Glutamatergic neuron (in vitro differentiated cells): ENCODE measurements around the gene ZNHIT2. TPM values are rescaled to one million over a fixed set of nuclear protein-coding genes. Genes with fewer than 3 reads are reported as not detected.

Experiments
- DNase-seq: peaks from one replicate; pipeline ENCODE4 v3.0.0; 2022
- H3K27ac Mint-ChIP-seq: one replicate; pipeline ENCODE4 v1.8.0; 2020; ENCODE audit warnings: mild to moderate bottlenecking, mixed read lengths, inconsistent platforms; ENCODE audit not compliant: unreplicated experiment
- H3K27me3 Mint-ChIP-seq: one replicate; pipeline ENCODE4 v1.8.0; 2020; ENCODE audit warnings: mild to moderate bottlenecking, moderate library complexity, mixed read lengths, inconsistent platforms; ENCODE audit not compliant: unreplicated experiment
- H3K36me3 Mint-ChIP-seq: one replicate; pipeline ENCODE4 v1.8.0; 2020; ENCODE audit warnings: mild to moderate bottlenecking, mixed read lengths, inconsistent platforms; ENCODE audit not compliant: unreplicated experiment
- H3K4me1 Mint-ChIP-seq: one replicate; pipeline ENCODE4 v1.8.0; 2020; ENCODE audit warnings: mild to moderate bottlenecking, low read depth, mixed read lengths, inconsistent platforms; ENCODE audit not compliant: unreplicated experiment
- H3K4me3 Mint-ChIP-seq: one replicate; pipeline ENCODE4 v1.8.0; 2020; ENCODE audit warnings: mild to moderate bottlenecking, mixed read lengths, inconsistent platforms; ENCODE audit not compliant: unreplicated experiment
- H3K9me3 Mint-ChIP-seq: one replicate; pipeline ENCODE4 v1.8.0; 2020; ENCODE audit warnings: mild to moderate bottlenecking, moderate library complexity, mixed read lengths, inconsistent platforms; ENCODE audit not compliant: unreplicated experiment
- CTCF ChIP-seq: fragments of 200-600 bp; sonication (generic); IDR thresholded peaks from one replicate; pipeline ENCODE4 v1.5.0; 2021; ENCODE audit not compliant: partially characterized antibody, unreplicated experiment
- total RNA-seq: library from RNA; stranded (reverse); fragmentation: NEBNext Ultra II Directional; extraction: Animal tissue kit (Norgen Biotek cat#: 25700); gene quantifications from one replicate; pipeline ENCODE4 v1.2.1, GENCODE V29; 2021; ENCODE audit not compliant: unreplicated experiment

Gene ZNHIT2
- total RNA-seq, 1 donor from 2014 or later = 4.1 TPM

GRCh38 chr11:65115361-65116082 lies 2.0 kb downstream of the ZNHIT2 start:
- DNase-seq = no peak
- Mint-ChIP-seq H3K9me3 (peaks cover 26% of the 10 kb centered on the region), H3K27me3 (peaks cover 29% of the 10 kb centered on the region), H3K27ac (no peak overlapping the region), H3K4me3 (peak overlapping the region; percentile 30), H3K4me1 (peaks cover 10% of the 10 kb centered on the region), H3K36me3 (no peaks in the 10 kb centered on the region)
- no peak for TF ChIP-seq CTCF

DNA sequence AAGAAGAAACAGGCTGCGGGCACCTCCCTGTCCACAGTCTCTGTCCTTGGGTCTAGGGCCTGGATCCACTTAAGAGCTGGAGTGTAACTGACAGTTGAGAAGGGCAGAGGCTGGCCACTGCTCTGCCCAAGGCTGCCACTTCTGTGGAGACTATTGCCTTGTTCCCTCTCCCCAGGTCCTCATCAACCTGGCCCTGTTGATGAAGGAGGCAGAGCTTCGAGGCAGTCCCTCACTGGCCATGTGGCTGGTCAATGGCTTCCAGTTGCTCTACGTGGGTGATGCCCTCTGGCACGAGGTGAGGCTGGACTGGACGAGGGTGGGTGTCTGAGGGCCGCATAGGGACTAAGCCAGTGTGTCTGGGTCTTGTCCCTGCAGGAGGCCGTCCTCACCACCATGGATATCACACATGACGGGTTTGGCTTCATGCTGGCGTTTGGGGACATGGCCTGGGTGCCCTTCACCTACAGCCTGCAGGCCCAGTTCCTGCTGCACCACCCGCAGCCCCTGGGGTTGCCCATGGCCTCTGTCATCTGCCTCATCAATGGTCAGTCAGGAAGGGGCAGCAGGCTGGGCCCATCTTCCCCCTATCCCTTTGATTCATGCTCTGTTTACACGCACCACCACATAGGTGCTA lies 2.8 kb downstream of the ZNHIT2 start:
- Mint-ChIP-seq H3K9me3 (peaks cover 26% of the 10 kb centered on the region), H3K27me3 (peaks cover 29% of the 10 kb centered on the region), H3K4me3 (peak overlapping the region; percentile 94), H3K36me3 (no peaks in the 10 kb centered on the region), H3K27ac (no peak overlapping the region), H3K4me1 (peaks cover 10% of the 10 kb centered on the region)
- DNase-seq = no peak
- no peak for TF ChIP-seq CTCF

- Mint-ChIP-seq H3K4me1 (peaks cover 10% of the 10 kb centered on the region), H3K27ac (peak overlapping the region; percentile 92), H3K36me3 (no peaks in the 10 kb centered on the region), H3K27me3 (peaks cover 29% of the 10 kb centered on the region), H3K9me3 (peaks cover 23% of the 10 kb centered on the region), H3K4me3 (peak overlapping the region; percentile 94)
- no peak for DNase-seq
- TF ChIP-seq CTCF = no peak
Measured at GRCh38 chr11:65113839-65114238, 3.7 kb downstream of the ZNHIT2 start.

GRCh38 chr11:65113361-65113756 lies 4.1 kb downstream of the ZNHIT2 start:
- no peak for TF ChIP-seq CTCF
- Mint-ChIP-seq H3K9me3 (peaks cover 20% of the 10 kb centered on the region), H3K36me3 (no peaks in the 10 kb centered on the region), H3K4me3 (peak overlapping the region; percentile 94), H3K27ac (peak overlapping the region; percentile 92), H3K4me1 (peaks cover 10% of the 10 kb centered on the region), H3K27me3 (peaks cover 24% of the 10 kb centered on the region)
- no peak for DNase-seq

DNA sequence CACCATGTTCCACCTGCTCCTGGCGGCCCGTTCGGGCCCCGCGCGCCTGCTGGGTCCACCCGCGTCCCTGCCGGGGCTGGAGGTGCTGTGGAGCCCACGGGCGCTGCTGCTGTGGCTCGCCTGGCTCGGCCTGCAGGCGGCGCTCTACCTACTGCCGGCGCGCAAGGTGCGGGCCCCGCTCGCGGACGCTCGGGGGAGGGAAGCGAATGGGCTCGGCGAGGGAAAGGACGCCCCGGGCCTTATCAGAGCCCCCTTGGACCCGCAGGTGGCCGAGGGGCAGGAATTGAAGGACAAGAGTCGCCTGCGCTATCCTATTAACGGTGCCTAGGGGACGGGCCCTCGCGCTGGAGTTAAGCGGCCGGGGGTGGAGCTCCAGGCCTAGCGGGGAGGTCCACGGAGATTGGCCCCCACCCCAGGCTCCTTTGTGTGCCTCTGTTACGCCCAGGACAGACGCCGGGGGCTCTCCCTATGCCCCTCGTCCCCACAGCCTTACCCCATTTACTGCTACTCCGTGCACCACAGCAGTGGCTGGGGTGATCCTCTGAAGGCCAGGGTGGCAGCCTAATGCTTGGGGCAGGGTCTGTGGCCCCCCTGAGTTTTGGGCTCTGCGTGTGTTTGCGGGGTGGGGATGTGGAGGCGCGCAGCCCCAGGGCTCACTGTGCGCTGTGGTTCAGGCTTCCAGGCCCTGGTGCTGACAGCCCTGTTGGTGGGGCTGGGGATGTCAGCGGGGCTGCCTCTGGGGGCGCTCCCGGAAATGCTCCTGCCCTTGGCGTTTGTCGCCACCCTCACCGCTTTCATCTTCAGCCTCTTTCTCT lies 4.7 kb downstream of the ZNHIT2 start:
- Mint-ChIP-seq H3K4me3 (peak overlapping the region; percentile 94), H3K4me1 (peaks cover 10% of the 10 kb centered on the region), H3K36me3 (no peaks in the 10 kb centered on the region), H3K27me3 (peaks cover 20% of the 10 kb centered on the region), H3K9me3 (peaks cover 16% of the 10 kb centered on the region), H3K27ac (peak overlapping the region; percentile 92)
- DNase-seq = peak; percentile 80
- peak; percentile 90 for TF ChIP-seq CTCF
